Astrocyte of the spinal cord (primary cell): ENCODE results near the gene METTL15.
"Not testable (repeated sequence)": the region's sequence is repeated elsewhere in the genome, so short reads cannot be mapped to it uniquely, and the experiment has no call there.

ENCODE experiments used
- DNase-seq: peaks from one replicate; pipeline ENCODE4 v3.0.0; 2011; ENCODE audit warnings: low read depth, low spot score
- H3K4me3 ChIP-seq: 2 replicates; pipeline ENCODE4 v1.5.1; 2011; ENCODE audit warnings: low read depth, mild to moderate bottlenecking, low read length, moderate library complexity
- CTCF ChIP-seq: IDR thresholded peaks from 2 replicates; pipeline ENCODE4 v1.5.1; 2012; ENCODE audit warnings: low read depth, mild to moderate bottlenecking, low read length, inconsistent platforms
- in situ Hi-C: cut with HindIII; loops from 2 replicates; pipeline ENCODE4 v1.10.0; 2017; ENCODE audit warnings: low sequenced_read_pairs

Gene METTL15

GRCh38 chr11:28132548-28132947 lies 24.4 kb downstream of the METTL15 start:
- TF ChIP-seq CTCF: no peak
- in situ Hi-C loops: no loop called here
- no peak overlapping the region for H3K4me3 ChIP-seq
- no peak for DNase-seq

GRCh38 chr11:28133146-28133545 lies 25.0 kb downstream of the METTL15 start:
- peak; percentile 59 for DNase-seq
- TF ChIP-seq CTCF: no peak
- H3K4me3 ChIP-seq: no peak overlapping the region
- in situ Hi-C loops: no loop called here

GRCh38 chr11:28136157-28136556 lies 28.0 kb downstream of the METTL15 start:
- H3K4me3 ChIP-seq, in situ Hi-C loops, DNase-seq: not testable (repeated sequence)

GRCh38 chr11:28137366-28137765 lies 29.2 kb downstream of the METTL15 start:
- DNase-seq: no peak
- no peak overlapping the region for H3K4me3 ChIP-seq
- in situ Hi-C loops: no loop called here
- TF ChIP-seq CTCF: no peak

GRCh38 chr11:28137832-28138231 lies 29.6 kb downstream of the METTL15 start:
- in situ Hi-C loops: no loop called here
- no peak for TF ChIP-seq CTCF
- H3K4me3 ChIP-seq: no peak overlapping the region
- no peak for DNase-seq

GRCh38 chr11:28139841-28140415 lies 31.7 kb downstream of the METTL15 start:
- no peak for TF ChIP-seq CTCF
- in situ Hi-C loops: no loop called here
- no peak for DNase-seq
- H3K4me3 ChIP-seq: no peak overlapping the region

GRCh38 chr11:28140689-28141455 lies 32.7 kb downstream of the METTL15 start:
- no peak for TF ChIP-seq CTCF
- DNase-seq: no peak
- H3K4me3 ChIP-seq: no peak overlapping the region
- in situ Hi-C loops: no loop called here
